ENCODE data around the gene EIF1.

Gene EIF1

DNA sequence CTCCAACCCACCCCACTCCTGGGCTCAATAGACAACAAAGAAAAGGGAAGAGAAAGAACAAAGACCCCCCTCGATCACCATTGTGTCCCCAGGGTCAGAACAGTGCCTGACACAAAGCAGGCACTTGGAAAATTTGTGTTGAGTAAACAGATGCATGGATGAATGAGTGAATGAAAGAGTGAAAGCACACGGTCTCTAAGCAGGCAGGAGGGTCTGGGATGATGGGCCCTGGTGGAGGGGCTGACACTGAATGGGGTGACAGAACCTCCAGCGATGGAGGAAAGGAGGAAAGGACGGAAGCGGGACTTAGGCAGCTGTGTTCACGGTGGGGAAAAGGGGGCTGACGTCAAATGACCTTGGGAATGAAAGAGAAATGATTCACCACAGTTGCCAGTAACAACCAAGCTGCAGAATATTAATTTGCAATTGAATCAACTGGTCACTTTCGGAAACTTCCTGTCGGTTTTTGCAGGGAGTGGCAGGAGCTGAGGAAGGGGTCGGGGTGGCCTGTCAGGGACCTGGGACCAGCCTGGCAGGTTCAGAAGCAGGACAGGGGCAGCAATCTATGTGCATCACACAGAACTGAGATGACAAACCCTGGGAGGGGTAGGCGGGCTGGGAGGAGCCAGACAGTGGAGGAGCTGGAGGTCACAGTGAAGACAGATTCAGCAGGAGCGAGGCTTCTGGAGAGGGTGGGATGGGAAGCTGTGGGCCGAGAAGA, 16.7 kb downstream of the EIF1 start:
- DNase-seq = no peak

DNA sequence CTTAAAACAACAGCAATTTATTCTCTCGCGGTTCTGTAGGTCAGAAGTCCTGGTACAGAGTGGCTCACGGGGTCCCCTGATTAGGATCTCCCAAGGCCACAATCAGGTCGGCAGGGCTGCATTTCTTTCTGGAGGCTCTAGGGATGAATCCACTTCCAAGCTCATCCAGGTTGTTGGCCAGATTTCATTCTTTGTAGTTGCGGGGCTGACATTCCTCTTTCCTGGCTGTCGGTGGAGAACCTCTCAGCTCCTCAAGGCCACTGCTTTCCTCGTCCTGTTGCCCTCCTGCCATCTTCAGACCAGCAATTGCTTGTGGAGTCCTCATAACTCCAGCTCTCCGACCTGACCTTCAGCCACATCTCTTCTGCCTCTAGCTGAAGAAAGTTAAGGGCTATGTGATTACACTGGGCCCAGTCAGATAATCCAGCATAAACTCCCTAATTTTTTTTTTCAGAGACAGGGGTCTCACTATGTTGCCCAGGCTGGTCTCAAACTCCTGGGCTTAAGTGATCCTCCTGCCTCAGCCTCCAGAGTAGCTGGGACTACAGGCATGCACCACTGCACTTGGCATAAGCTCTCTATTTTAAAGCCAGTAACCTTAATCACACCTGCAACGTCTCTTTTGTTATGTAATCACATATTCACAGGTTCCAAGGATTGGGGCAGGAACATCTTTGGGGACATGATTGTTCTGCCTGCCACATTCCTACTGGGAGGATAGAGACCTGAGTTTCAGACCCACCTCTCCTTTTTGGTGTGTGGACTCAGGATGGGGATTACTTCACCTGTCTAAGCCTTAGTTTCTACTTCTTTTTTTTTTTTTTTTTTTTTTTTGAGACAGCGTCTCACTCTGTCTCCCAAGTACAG, 19.4 kb downstream of the EIF1 start:
- DNase-seq = no peak

DNA sequence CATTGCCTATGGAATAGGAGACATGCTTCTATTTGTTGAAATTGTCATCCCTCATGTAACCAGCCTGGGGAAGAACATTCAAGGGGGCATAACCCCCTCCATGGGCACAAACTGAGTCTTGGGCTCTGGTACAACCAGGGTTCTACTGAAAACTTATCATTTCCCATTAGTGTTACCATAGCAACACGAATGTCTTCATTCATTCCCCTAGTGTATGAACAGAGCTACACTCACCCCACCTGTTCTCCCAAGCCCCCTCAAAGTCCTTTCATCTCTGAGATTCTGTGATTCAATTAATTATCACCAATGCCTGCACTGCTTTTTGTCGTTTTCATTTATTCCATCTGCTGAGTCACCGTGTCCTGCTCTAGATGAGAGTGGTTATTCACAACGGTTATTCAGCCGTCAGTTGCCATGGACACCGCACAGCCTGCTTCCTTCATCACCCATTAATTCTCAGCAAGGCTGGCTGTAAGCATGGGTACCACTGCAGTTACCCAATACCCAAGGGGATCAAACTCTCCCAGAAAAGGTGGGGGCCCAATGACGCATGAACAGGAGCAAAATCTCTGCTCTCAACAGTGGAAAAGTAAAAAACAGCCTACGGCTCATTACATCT, 21.9 kb downstream of the EIF1 start:
- peak; percentile 56 for DNase-seq

DNA sequence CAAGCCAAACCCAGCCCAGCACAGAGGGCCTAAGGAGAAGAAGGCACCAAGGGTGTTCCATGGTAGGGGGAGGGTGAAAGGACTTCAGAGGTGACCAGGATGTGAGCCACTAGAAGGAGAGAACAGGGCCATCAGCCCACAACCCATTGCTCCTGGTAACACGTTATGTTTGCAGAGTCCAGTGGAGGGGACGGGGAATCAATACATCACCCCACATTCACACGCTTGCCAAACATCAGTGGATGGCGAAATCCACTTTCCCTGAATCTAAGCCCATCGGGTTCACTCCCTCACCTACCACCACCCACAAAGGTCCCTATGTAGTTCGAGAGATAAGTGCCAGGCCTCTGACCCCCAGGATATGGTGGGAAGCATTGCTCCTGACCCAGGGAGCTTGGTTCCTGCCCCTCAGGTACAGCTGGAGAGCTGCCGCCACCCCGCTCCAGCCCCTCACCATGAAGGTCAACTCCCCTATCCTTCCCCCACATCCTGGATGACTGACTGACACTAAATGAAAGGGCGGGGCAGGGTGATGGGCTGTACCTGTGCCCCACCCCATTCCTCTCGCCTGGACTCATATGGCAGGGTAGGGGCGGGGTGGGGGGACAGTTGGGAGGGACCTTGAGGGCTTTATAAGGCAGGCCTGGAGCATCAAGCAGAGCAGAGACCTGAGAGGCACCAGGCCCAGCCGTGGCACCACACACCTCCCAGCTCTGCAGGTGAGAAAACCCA, 23.1 kb downstream of the EIF1 start, which contains the start of gene GAST:
Gene GAST, plus strand, starts transcription at position 663 of the 732 bp plus-strand sequence. CDS start 3,106 bp downstream, outside the sequence.
- no peak for DNase-seq

DNA sequence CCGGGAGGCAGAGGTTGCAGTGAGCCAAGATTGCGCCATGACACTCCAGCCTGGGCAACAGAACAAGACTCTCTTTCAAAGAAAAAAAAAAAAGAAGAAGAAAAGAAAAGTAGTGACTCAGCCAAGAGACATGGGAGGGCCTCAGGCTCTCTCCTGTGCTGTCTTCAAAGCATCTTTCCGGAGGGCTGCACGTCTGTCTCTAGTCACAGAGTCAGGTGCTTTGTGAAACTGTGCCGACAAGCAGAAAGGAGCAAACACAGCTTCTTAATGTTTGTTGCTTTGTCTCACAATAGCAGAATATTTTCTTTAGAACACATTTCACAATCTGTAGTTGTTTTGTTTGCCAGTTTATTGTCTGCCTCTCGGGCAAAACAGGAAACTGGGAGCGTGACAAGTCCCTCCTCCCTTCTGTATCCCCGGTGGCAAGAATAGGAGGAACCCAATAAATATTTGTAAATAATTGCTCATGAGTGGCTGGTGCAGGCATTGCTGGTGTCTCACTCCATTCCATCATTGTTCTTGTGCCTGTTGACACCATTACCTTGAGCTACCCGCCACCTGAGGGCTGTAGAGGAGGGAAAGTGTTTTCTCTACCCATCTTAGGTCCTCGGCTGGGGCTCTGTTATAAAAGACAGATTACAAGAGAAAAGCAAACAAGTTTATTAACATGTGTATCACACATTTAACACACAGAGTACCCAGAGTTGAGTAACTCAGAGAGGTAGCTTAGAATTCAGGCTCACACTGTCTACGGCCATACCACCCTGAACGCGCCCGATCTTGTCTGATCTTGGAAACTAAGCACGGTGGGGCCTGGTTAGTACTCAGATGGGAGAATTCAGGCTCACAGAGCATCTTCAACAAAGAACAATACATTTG, 29.0 kb downstream of the EIF1 start:
- no peak for DNase-seq

DNA sequence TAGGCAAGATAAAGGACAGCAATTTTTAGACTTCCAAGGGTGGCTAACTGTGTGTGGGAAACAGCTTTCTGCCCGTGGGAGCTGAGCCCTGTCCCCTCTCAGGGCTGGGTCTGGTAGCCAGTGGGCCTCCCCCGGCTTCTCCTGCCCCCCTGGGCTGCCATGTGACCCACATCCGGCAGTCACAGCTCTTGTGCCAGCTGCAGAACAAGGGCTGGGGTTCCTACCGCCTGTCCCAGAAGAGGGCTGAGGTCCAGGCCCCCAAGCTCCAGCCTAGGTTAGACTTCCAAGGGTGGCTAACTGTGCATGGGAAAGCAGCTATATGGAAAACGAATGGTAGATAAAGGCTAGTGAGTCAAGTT, 29.6 kb downstream of the EIF1 start:
- no peak for DNase-seq

DNA sequence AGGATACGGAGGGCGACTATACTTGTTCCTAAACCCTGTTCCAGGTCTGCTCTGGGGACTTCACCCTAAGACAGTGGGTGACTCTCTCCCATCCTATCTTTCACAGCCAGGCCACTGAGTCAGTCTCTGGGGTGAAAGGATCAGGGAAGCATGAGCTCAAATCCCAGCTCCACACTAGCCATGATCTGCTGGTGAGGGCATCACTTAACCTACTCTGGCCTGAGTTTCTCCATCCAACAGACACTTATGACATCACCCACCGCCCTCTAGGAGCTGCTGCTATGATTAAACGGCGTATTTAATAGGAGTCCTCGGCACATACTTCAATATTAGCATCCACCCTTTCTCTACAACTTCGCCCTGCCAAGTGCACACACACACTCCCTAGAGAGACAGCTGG, 33.5 kb downstream of the EIF1 start:
- DNase-seq = no peak

DNA sequence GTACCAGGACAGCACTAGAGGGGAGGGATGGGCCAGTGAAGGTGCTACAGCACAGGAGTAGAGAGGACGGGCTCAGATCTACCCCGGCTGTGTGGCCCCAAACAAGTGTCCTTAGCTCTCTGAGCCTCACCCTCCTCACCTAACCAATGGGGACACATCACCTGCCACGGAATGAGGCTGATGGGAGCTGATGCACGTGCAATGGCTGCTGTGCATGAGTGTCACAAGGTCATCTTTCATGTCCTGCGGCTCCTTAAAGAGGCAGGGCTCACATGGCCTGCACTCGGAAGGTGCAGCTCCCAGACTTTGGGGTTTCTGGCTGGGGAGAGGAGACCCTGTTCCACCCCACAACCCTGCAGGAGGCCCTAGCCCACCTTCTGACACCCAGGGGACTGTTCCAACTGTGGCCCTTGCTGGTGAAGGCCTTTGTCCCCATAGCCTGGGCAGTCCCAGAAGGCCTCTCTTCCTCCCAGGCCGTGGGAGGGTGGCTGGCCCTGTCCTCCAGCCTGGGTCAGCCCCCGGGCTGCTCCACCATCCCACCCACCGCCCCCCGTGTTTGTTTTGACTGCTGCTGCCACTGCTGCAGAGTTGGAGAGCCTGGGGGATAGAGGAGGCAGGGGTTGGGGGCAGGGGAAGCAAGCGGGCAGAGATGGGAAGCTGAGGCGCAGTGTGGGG, 35.3 kb downstream of the EIF1 start:
- no peak for DNase-seq

DNA sequence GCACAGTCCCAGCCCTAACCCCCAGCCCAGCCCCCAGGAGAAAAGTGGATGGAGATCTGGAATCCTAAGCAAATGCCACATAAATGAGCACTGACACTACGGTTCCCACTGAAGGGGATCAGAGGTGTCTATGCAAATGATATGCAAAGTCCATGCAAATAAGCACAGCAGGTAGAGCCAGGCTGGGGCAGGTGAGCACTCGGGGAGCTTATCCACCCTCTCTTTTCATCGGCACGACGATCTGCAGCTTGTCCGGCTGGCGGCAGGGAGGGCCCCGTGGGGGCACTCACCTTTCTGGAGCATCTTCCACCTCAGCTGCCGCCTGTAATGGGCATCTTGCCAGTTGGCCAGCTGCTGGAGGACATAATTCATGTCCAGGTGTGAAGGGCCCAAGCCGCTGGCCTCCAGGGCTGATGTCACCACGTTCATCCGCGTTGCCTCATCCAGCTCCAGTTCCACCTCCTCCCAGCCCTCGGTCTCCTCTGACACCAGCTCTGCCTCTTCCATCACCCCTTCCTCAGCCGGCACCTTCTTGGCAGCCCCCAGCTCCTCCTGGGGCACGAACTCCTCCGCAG, 35.9 kb downstream of the EIF1 start:
- no peak for DNase-seq

DNA sequence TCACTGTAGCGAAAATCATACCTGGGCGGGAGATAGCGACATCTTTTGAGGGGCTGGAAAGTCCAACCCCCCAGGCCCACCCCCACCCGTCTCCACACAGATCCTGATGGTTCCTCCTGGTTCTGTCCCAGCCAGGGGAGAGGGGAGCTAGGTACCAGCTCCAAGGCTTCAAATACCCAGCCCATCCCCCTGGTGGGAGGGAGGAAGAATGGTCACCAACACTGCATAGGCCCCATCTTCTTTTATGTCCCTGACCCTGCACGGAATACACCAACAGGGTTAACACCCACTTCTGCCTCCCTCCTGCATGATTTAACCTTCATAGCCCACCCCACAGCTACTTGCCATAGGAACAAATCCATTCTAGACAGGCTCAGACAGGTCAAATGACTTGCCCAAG, 36.4 kb downstream of the EIF1 start:
- no peak for DNase-seq

DNA sequence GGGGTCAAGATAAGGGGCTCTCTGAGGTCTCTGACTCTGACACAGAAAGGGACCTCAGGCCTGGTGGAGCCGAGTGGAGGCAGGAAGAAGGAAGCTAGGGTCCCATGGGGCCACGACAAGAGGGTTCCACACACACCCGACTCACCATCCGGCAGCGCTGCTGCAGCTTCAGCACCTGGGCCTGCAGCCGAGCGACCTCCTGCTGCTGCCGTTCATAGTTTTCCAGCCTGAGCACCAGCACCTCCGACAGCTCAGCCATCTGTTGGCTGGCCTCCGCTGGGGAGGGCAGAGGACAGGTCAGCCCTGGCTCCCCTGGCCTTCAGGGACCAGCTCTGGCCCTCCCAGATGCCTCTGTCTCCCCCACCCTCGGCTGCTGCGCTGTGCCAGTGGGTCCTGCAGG, 39.4 kb downstream of the EIF1 start:
- no peak for DNase-seq

DNA sequence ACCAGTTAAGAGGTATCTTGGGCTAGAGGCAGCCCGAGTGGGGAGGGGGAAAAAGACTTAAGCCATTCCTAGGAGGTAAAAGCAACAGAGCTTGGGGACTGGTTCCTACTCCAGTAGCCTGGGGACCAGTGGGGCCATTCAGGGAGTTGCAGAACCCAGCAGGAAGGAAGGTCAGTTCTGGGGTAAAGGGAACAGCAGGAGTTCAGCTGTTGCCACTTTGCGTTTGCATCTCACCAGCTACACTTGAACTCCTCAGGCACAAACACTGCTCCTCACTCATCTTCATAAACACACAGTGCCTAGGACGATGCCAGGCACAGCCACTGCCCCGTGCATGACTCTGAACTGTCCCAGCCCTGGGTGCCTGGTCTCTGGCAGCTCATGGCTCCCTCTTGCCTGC, 41.8 kb downstream of the EIF1 start:
- no peak for DNase-seq

DNA sequence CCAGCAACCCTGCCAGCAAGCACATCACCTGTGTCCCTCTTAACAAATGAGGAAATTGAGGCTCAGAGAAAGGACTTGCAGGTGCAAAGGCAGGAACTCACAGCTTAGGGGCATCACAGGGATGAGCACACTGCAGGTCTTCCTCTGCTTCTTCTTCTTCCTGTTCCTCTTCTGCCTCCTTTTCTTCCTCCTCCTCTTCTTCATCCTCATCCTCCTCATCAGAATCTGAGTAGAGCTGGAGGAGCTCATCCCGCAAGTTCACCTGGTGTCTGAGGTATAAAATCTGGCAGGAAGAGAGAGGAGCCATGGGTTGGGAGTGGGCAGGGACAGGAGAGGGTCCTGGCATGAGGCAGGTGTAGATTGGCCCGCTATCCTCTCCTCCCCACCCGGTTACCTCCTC, 43.2 kb downstream of the EIF1 start:
- no peak for DNase-seq

DNA sequence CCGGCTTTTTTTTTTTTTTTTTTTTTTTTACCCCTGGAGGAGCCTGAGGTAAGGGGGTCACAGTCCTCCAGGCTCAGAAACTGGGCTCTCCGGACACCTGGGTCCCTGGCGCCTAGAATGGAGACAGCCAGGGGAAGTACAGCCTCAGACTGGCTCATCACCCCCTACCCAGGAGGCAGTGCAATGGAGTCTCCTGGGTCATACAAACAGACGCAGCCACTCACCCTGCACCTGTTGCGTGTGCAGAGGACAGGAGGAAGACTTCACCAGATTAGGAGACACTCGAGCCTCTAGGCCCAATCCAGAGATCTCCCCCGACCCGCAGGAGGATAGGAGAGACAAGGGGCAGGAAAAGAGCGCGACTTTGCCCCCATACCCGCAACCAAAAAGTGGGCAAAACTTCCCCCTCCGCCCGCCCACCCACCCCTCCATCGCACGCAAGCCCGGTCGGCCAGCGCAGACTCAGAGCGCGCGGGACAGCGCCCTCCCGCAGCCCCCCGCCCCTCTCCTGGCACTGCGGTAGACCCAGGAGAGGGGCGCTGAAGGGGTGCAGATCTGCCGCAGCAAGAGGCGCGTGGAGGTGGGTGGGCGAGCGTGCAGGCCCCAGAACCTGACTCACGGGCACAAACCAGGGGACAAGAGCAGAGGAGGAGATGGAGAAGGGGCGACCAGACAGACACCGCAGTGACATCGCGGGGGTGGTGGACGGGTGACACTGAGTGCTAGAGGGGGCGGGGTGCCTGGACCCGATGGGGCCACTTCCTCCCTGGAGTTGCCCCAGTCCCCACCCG, 44.9 kb downstream of the EIF1 start:
- no peak for DNase-seq

DNA sequence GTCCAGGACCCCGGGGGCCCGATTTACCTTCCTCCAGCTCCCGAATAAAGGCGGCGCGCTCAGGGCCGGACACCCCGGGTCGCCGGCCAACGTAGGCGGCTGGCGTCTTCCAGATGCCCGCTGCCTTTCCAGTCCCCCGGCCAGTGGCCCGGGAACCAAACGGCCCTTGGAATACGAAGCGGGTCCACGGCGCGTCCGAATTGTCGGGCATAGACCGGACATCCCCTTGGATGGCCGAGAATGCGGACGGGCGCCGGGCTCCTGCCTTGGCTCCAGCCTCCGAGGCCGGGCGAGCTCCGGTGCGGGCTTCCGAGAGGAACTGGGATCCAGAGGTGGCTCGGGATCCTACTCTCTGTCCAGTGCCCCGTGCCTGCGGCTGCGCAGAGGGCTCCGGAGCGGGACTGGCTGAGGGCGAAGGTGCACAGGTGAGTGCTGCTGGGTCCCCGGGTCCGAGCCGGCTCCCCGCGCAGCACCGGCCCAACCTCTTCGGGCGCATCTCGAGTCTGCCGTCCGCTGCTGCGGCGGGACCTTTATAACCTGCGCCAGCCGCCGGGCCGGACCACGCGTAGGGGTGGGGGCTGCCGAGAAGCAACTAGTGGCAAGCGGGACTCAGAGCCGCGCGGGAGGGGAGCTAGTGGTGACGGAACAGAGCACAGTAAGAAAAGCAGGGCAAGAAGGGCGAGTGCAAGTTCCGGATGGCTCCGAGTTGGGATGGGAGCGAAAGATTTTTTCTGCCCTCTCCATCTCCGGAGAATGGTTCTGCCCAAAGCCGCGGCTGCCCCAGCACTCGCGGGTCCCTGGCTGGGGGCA, 45.7 kb downstream of the EIF1 start, which contains the start of gene HAP1:
Gene HAP1, minus strand, starts transcription at position 505 of the 810 bp plus-strand sequence. Its CDS starts 9 bp downstream, at position 496.
- DNase-seq = no peak

DNA sequence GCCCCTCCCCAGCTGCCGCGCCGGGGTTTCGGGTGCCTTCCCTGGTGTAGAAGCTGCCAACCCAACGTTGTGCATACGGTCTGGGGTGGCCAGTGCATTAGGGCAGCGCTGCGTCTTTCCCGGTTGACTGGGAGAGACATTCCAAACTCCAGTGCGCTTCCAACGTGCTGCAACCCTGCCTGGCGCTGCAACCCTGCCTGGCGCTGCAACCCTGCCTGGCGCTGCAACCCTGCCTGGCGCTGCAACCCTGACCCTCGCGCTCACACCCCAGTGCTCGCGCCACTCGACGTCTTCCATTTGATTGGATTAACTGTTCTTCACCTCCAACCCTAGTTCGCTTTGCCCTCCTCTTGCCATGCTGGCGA, 46.2 kb downstream of the EIF1 start:
- DNase-seq = no peak

DNA sequence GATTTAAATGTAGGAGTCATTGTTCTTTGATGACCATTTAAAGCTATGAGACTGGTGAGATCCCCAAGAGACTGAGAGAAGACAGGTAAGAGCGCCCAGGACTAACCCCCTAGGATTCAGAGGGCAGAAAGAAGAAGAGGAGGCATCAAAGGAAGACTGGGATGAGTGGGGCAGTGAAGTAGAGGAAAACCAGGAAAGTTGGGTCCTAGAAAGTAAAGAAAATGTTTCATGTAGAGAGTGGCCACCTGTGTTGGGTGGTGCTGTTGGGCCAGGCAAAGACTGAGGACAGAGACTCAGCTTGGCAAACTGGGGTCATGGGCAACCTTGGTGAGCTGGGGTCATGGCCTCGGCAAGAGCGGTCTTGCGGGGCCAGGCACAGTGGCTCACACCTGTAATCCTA, 47.1 kb downstream of the EIF1 start:
- no peak for DNase-seq

DNA sequence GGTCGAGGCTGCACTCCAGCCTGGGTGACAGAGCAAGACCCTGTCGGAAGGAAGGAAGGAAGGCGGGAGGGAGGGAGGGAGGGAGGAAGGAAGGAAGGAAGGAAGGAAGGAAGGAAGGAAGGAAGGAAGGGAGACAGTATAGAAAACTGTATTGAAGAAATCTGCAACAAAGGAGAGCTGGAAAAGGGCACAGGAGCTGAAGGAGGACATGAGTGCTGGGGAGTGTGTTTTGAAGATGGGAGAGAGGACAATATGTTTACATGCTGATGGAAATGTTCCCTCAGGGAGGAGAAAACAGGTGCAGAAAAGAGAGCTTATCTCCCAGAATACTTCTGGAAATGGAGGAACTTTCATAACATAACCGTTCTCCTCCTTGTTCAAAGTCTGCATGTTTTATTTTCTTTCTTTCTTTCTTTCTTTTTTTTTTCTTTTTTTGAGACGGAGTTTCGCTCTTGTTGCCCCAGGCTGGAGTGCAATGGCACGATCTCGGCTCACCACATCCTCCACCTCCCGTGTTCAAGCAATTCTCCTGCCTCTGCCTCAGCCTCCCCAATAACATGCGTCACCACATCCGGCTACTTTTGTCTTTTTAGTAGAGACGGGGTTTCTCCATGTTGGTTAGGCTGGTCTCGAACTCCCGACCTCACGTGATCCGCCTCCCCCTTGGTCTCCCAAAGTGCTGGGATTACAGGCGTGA, 48.4 kb downstream of the EIF1 start:
- DNase-seq = no peak

DNA sequence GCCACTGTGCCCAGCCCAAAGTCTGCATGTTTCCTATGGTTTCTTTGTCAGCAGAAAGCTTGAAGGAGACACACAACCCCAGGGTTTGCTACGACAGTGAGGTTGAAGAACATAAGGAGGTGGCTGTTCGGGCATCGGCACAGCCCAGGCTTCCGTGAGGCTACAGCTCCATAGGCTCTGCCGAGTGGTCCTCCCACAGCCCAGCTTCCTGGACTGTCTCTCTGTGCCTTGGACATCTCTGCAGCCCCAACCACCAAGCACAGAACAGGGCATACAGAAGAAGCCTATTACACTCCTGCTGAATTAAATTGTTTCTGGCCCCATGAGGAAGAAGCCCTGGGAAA, 49.0 kb downstream of the EIF1 start:
- DNase-seq = no peak

All from hematopoietic multipotent progenitor cell treated with erythropoietin and hydrocortisone succinate and interleukin-3 and kit ligand, for 4 days (in vitro differentiated cells).